ENCODE measurements around the gene FARP1. TPM values are rescaled to one million over a fixed set of nuclear protein-coding genes. Genes with fewer than 3 reads are reported as not detected.

FARP1 gene
- total RNA-seq, 1 donor from 2014 or later, result 289 TPM

GRCh38 chr13:98459721-98460370 is 317.0 kb downstream of the FARP1 start:
- Mint-ChIP-seq H3K27ac (peak overlapping the region; percentile 53), H3K27me3 (ENCODE audit: low read depth) (no peaks in the 10 kb centered on the region), H3K4me1 (peaks cover 8% of the 10 kb centered on the region), H3K4me3 (no peak overlapping the region), H3K9me3 (no peaks in the 10 kb centered on the region), H3K36me3 (peaks cover 46% of the 10 kb centered on the region)
- no peak for DNase-seq (ENCODE audit: low spot score in 2 of 2, unreplicated experiment in 2 of 2)
- no peak for TF ChIP-seq CTCF (IDR thresholded peaks at IDR 0.05; ENCODE audit: unreplicated experiment)

- no peak for TF ChIP-seq CTCF (IDR thresholded peaks at IDR 0.05; ENCODE audit: unreplicated experiment)
- Mint-ChIP-seq H3K36me3 (peaks cover 46% of the 10 kb centered on the region), H3K9me3 (no peaks in the 10 kb centered on the region), H3K4me1 (peaks cover 5% of the 10 kb centered on the region), H3K27ac (no peak overlapping the region), H3K27me3 (ENCODE audit: low read depth) (no peaks in the 10 kb centered on the region), H3K4me3 (no peak overlapping the region)
- DNase-seq (ENCODE audit: low spot score in 2 of 2, unreplicated experiment in 2 of 2), result no peak
Observed at GRCh38 chr13:98460516-98460915, 317.6 kb downstream of the FARP1 start.

- H3K4me1 Mint-ChIP-seq, result peaks cover 5% of the 10 kb centered on the region
- H3K9me3 Mint-ChIP-seq, result no peaks in the 10 kb centered on the region
- no peak for DNase-seq (ENCODE audit: low spot score in 2 of 2, unreplicated experiment in 2 of 2)
- no peak overlapping the region for H3K27ac Mint-ChIP-seq
- H3K27me3 Mint-ChIP-seq (ENCODE audit: low read depth), result no peaks in the 10 kb centered on the region
- no peak for TF ChIP-seq CTCF (IDR thresholded peaks at IDR 0.05; ENCODE audit: unreplicated experiment)
- peaks cover 43% of the 10 kb centered on the region for H3K36me3 Mint-ChIP-seq
- no peak overlapping the region for H3K4me3 Mint-ChIP-seq
Observed at GRCh38 chr13:98461486-98462240, 318.8 kb downstream of the FARP1 start.

- no peak overlapping the region for H3K27ac Mint-ChIP-seq
- H3K9me3 Mint-ChIP-seq, result no peaks in the 10 kb centered on the region
- no peaks in the 10 kb centered on the region for H3K27me3 Mint-ChIP-seq (ENCODE audit: low read depth)
- TF ChIP-seq CTCF (IDR thresholded peaks at IDR 0.05; ENCODE audit: unreplicated experiment), result no peak
- H3K36me3 Mint-ChIP-seq, result peaks cover 41% of the 10 kb centered on the region
- no peak for DNase-seq (ENCODE audit: low spot score in 2 of 2, unreplicated experiment in 2 of 2)
- H3K4me1 Mint-ChIP-seq, result peaks cover 5% of the 10 kb centered on the region
- H3K4me3 Mint-ChIP-seq, result no peak overlapping the region
Observed at GRCh38 chr13:98462241-98462882, 319.5 kb downstream of the FARP1 start.

GRCh38 chr13:98462946-98463345 is 320.1 kb downstream of the FARP1 start:
- no peaks in the 10 kb centered on the region for H3K9me3 Mint-ChIP-seq
- H3K4me3 Mint-ChIP-seq, result no peak overlapping the region
- H3K27me3 Mint-ChIP-seq (ENCODE audit: low read depth), result no peaks in the 10 kb centered on the region
- H3K36me3 Mint-ChIP-seq, result peaks cover 41% of the 10 kb centered on the region
- peaks cover 5% of the 10 kb centered on the region for H3K4me1 Mint-ChIP-seq
- DNase-seq (ENCODE audit: low spot score in 2 of 2, unreplicated experiment in 2 of 2), result no peak
- peak overlapping the region; percentile 64 for H3K27ac Mint-ChIP-seq
- no peak for TF ChIP-seq CTCF (IDR thresholded peaks at IDR 0.05; ENCODE audit: unreplicated experiment)

Measured in mesothelial cell of epicardium (in vitro differentiated cells).